OCI-LY1 (cell line): ENCODE measurements around the gene SUSD1.

Experiments
- CTCF ChIP-seq: fragments of 200-600 bp; sonication (generic), shearing (Covaris generic); IDR thresholded peaks from 2 replicates; pipeline ENCODE4 v1.5.1; 2017; ENCODE audit warnings: mild to moderate bottlenecking, antibody characterized with exemption, low read length, moderate library complexity, mixed read lengths
- EZH2 ChIP-seq: fragments of 200-600 bp; sonication (generic), shearing (Covaris generic); IDR thresholded peaks from 2 replicates; pipeline ENCODE4 v1.8.0; 2017; ENCODE audit warnings: borderline replicate concordance, mixed run types, mild to moderate bottlenecking, antibody characterized with exemption, low read length, moderate library complexity, mixed read lengths

- no peak for TF ChIP-seq CTCF
- no peak for TF ChIP-seq EZH2
These were observed 32.7 kb downstream of the SUSD1 start for GRCh38 chr9:112142420-112142819.
